OCI-LY1 (cell line): ENCODE results near the gene CAB39.

Experiments used
- H2AFZ ChIP-seq: fragments of 200-600 bp; sonication (generic), shearing (Covaris generic); 2 replicates; pipeline ENCODE4 v1.6.0; 2014; ENCODE audit warnings: antibody characterized with exemption, mild to moderate bottlenecking, low read length
- H3F3A ChIP-seq: fragments of 200-600 bp; sonication (generic), shearing (Covaris generic); 2 replicates; pipeline ENCODE4 v1.6.0; 2014; ENCODE audit warnings: mild to moderate bottlenecking, antibody characterized with exemption, low read length, moderate library complexity; ENCODE audit not compliant: insufficient read depth
- H3K27ac ChIP-seq: fragments of 200-600 bp; sonication (generic); 2 replicates; pipeline ENCODE4 v1.5.1; 2014; ENCODE audit warnings: low read length, mixed run types, mild to moderate bottlenecking, low read depth; ENCODE audit not compliant: poor library complexity, severe bottlenecking
- H3K27me3 ChIP-seq: fragments of 200-600 bp; sonication (generic); 2 replicates; pipeline ENCODE4 v1.6.0; 2014; ENCODE audit warnings: antibody characterized with exemption, mild to moderate bottlenecking, low read length, moderate library complexity; ENCODE audit not compliant: insufficient read depth
- H3K36me3 ChIP-seq: fragments of 200-600 bp; sonication (generic); 2 replicates; pipeline ENCODE4 v1.6.1; 2014; ENCODE audit warnings: mild to moderate bottlenecking, antibody characterized with exemption, low read length, moderate library complexity, mixed read lengths; ENCODE audit not compliant: insufficient read depth
- H3K4me1 ChIP-seq: fragments of 200-600 bp; sonication (generic); 2 replicates; pipeline ENCODE4 v1.5.1; 2014; ENCODE audit warnings: mild to moderate bottlenecking, low read length, moderate library complexity; ENCODE audit not compliant: insufficient read depth, severe bottlenecking
- H3K4me2 ChIP-seq: fragments of 200-600 bp; sonication (generic), shearing (Covaris generic); 2 replicates; pipeline ENCODE4 v1.6.1; 2014; ENCODE audit warnings: low read length
- H3K4me3 ChIP-seq: fragments of 200-600 bp; sonication (generic); 2 replicates; pipeline ENCODE4 v1.5.1; 2014; ENCODE audit warnings: low read length, low read depth, mild to moderate bottlenecking, mixed read lengths; ENCODE audit not compliant: poor library complexity, severe bottlenecking
- H3K79me2 ChIP-seq: fragments of 200-600 bp; shearing (Covaris generic); 2 replicates; pipeline ENCODE4 v1.6.1; 2016; ENCODE audit warnings: mixed run types, low read length, mixed read lengths; ENCODE audit not compliant: insufficient read depth
- H3K9ac ChIP-seq: fragments of 200-600 bp; sonication (generic), shearing (Covaris generic); 2 replicates; pipeline ENCODE4 v1.6.1; 2014; ENCODE audit warnings: mild to moderate bottlenecking, low read length, mixed read lengths
- H3K9me2 ChIP-seq: fragments of 200-600 bp; sonication (generic), shearing (Covaris generic); 2 replicates; pipeline ENCODE4 v1.6.1; 2014; ENCODE audit warnings: low read depth, mild to moderate bottlenecking, low read length, mixed read lengths
- H3K9me3 ChIP-seq: fragments of 200-600 bp; shearing (Covaris generic); 2 replicates; pipeline ENCODE4 v1.6.1; 2014; ENCODE audit warnings: low read length, mixed read lengths
- H4K20me1 ChIP-seq: fragments of 200-600 bp; sonication (generic), shearing (Covaris generic); 2 replicates; pipeline ENCODE4 v1.6.0; 2016; ENCODE audit warnings: mild to moderate bottlenecking, low read length; ENCODE audit not compliant: insufficient read depth
- CTCF ChIP-seq: fragments of 200-600 bp; sonication (generic), shearing (Covaris generic); IDR thresholded peaks from 2 replicates; pipeline ENCODE4 v1.5.1; 2017; ENCODE audit warnings: mild to moderate bottlenecking, antibody characterized with exemption, low read length, moderate library complexity, mixed read lengths
- EZH2 ChIP-seq: fragments of 200-600 bp; sonication (generic), shearing (Covaris generic); IDR thresholded peaks from 2 replicates; pipeline ENCODE4 v1.8.0; 2017; ENCODE audit warnings: borderline replicate concordance, mixed run types, mild to moderate bottlenecking, antibody characterized with exemption, low read length, moderate library complexity, mixed read lengths

Gene CAB39

GRCh38 chr2:230717600-230717999 is 5.0 kb downstream of the CAB39 start:
- Histone ChIP-seq H2AFZ (no peak overlapping the region), H3K36me3 (peaks cover 24% of the 10 kb centered on the region), H3K79me2 (peaks cover 92% of the 10 kb centered on the region), H3K9me3 (no peaks in the 10 kb centered on the region), H3K9me2 (no peaks in the 10 kb centered on the region), H3K4me2 (peak overlapping the region; percentile 75), H3K27ac (peak overlapping the region; percentile 90), H3K4me3 (peak overlapping the region; percentile 43), H3K4me1 (peaks cover 78% of the 10 kb centered on the region), H3F3A (no peaks in the 10 kb centered on the region), H3K27me3 (no peaks in the 10 kb centered on the region), H4K20me1 (no peaks in the 10 kb centered on the region), H3K9ac (peak overlapping the region; percentile 53)
- TF ChIP-seq CTCF = no peak
- no peak for TF ChIP-seq EZH2

- no peaks in the 10 kb centered on the region for H4K20me1 ChIP-seq
- H3K9ac ChIP-seq = no peak overlapping the region
- H3K79me2 ChIP-seq = peaks cover 95% of the 10 kb centered on the region
- no peak overlapping the region for H3K4me3 ChIP-seq
- H3K27ac ChIP-seq = no peak overlapping the region
- no peak for TF ChIP-seq EZH2
- no peak for TF ChIP-seq CTCF
- no peaks in the 10 kb centered on the region for H3K9me2 ChIP-seq
- H3F3A ChIP-seq = no peaks in the 10 kb centered on the region
- H3K4me2 ChIP-seq = no peak overlapping the region
- peaks cover 35% of the 10 kb centered on the region for H3K36me3 ChIP-seq
- no peak overlapping the region for H2AFZ ChIP-seq
- no peaks in the 10 kb centered on the region for H3K9me3 ChIP-seq
- peaks cover 84% of the 10 kb centered on the region for H3K4me1 ChIP-seq
- no peaks in the 10 kb centered on the region for H3K27me3 ChIP-seq
Measured at GRCh38 chr2:230719340-230719739, 6.7 kb downstream of the CAB39 start.

DNA sequence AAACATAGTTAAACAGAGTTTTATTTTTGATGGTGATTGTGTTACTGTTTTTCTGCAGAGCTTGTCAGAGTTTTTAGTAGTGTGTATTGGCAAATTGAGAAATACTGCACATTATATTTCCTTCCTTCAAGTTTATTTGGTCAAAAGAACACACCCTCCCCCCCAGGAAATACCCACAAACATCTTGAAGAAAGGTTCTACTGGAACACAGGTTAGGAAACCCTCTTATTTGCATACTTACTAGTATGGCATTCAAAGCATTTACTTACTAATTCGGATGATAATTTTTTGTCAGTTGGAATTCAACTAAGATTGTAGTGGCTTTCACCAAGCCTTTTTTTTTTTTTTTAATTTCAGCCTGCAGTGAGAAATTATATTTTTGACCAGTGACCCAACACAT is 9.1 kb downstream of the CAB39 start:
- Histone ChIP-seq H3F3A (no peaks in the 10 kb centered on the region), H3K9me2 (no peaks in the 10 kb centered on the region), H3K4me3 (no peak overlapping the region), H3K4me1 (peaks cover 60% of the 10 kb centered on the region), H3K27me3 (no peaks in the 10 kb centered on the region), H3K36me3 (peaks cover 40% of the 10 kb centered on the region), H2AFZ (no peak overlapping the region), H3K9ac (no peak overlapping the region), H3K4me2 (peak overlapping the region; percentile 5; the same call in 1 of the 2 replicates), H3K79me2 (peaks cover 82% of the 10 kb centered on the region), H4K20me1 (no peaks in the 10 kb centered on the region), H3K9me3 (no peaks in the 10 kb centered on the region), H3K27ac (peak overlapping the region; percentile 32)
- no peak for TF ChIP-seq EZH2
- TF ChIP-seq CTCF = no peak
